Peyer's patch (tissue), 4 donors: ENCODE data around the gene DHRS4. TPM values are rescaled to one million over a fixed set of nuclear protein-coding genes. Genes with fewer than 3 reads are reported as not detected.
"Not testable (repeated sequence)": the region's sequence is repeated elsewhere in the genome, so short reads cannot be mapped to it uniquely, and the experiment has no call there.

Source experiments
- DNase-seq, 3 donors: peaks; one replicate each; pipeline ENCODE4 v3.0.0-alpha.2; 2017 to 2019
- H3K27ac ChIP-seq, 4 donors: fragments of 200-600 bp; sonication (generic); one replicate each; pipeline ENCODE4 v1.5.1; 2016 to 2019
- H3K27me3 ChIP-seq, 2 donors: fragments of 200-600 bp; sonication (generic); one replicate each; pipeline ENCODE4 v1.5.1; 2019
- H3K36me3 ChIP-seq, 3 donors: fragments of 200-600 bp; sonication (generic); one replicate each; pipeline ENCODE4 v1.5.1; 2016 to 2019
- H3K4me1 ChIP-seq, 4 donors: fragments of 200-600 bp; sonication (generic); one replicate each; pipeline ENCODE4 v1.5.1; 2016 to 2019
- H3K4me3 ChIP-seq, 4 donors: fragments of 200-600 bp; sonication (generic); 1 replicate in 3 of 4; 2 replicates in 1 of 4; pipeline ENCODE4 v1.5.1; 2016 to 2019; ENCODE audit warnings: mild to moderate bottlenecking in 1 of 4
- H3K9me3 ChIP-seq, 4 donors: fragments of 200-600 bp; sonication (generic); one replicate each; pipeline ENCODE4 v1.5.1; 2016 to 2019; ENCODE audit warnings: mild to moderate bottlenecking in 1 of 4
- POLR2A ChIP-seq, 2 donors: fragments of 450-650 bp; IDR thresholded peaks; one replicate each; pipeline ENCODE4 v1.5.1; 2017; ENCODE audit warnings: antibody characterized with exemption in 2 of 2, mild to moderate bottlenecking in 2 of 2, moderate library complexity in 2 of 2
- total RNA-seq, 4 donors: library from RNA; depleted of rRNA; stranded (reverse); fragments of >200 nt; gene quantifications; one replicate each; pipeline ENCODE4 v1.1.0, GENCODE V29; 2016
- TF ChIP-seq, protein P1 (sequence below), 6 experiments: fragments of 450-650 bp in 4 of 6; fragments of 200-600 bp in 2 of 6; sonication (generic) in 1 of 6; IDR thresholded peaks; one replicate each; pipeline ENCODE4 v1.5.1; 2017 to 2019; ENCODE audit warnings: antibody characterized with exemption in 6 of 6, mild to moderate bottlenecking in 3 of 6, moderate library complexity in 1 of 6

The DHRS4 gene
- total RNA-seq, 4 donors from 2014 or later = 52.8 to 77.9 (median 62.4) TPM

DNA sequence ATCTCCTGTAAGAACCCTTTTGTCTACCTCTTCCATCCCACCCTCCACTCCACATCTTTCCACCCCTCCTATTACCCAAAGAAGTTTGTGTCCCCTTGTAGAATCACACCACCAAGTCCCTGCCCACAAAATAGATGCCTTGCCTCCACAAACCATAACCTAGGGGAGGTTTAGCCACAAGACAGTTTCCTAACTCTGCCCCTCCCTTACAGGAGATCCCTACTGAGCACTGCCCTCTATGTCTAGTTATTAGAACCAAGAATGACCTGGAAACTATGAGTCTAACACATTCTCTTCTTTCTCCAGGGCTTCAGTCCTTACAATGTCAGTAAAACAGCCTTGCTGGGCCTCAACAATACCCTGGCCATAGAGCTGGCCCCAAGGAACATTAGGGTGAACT is 47.5 kb downstream of the DHRS4 start:
- H3K27ac ChIP-seq, H3K9me3 ChIP-seq, DNase-seq: not testable (repeated sequence)

DNA sequence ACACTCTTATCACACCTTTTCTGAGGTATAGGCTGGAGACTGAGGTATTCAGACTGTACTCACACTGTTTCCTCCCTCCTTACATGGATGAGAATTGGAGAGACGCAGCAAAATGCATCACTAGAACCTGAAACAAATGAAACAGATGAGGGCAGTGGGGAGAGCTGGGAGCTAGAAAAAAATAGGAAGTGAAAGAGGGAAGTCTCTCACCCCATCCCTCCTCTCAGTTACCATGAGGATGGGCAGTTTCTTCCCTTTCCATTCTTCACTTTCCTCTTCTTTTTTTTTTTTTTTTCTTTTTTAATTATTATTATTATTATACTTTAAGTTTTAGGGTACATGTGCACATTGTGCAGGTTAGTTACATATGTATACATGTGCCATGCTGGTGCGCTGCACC is 48.1 kb downstream of the DHRS4 start:
- DNase-seq, H3K27ac ChIP-seq, H3K27me3 ChIP-seq, H3K9me3 ChIP-seq, H3K4me1 ChIP-seq, H3K36me3 ChIP-seq, H3K4me3 ChIP-seq: not testable (repeated sequence)

More for the DNA sequence above, 47.5 kb downstream of the DHRS4 start:
- H3K27me3 ChIP-seq, H3K4me3 ChIP-seq, H3K36me3 ChIP-seq, H3K4me1 ChIP-seq: not testable (repeated sequence)

DNA sequence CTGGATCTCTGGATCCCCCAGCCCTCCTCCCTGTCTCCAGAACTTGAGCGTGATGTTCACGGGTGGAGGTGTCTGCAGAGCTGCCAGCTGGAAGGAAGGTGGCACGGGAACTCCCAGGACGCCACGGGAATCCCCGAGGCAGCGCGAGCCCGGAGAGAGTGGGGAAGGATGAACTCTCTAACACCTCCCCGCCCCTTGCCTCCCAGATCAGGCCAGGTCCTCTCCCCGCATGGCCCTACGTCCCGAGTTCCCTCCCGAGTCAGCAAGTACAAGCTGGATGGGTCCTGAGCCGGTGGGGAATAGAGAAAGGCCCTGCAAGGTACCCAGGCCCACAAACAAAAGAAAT is 52.9 kb downstream of the DHRS4 start:
- Histone ChIP-seq H3K27ac (peak overlapping the region in 2 of 4 donors; percentile 64 to 77), H3K4me3 (peak overlapping the region; percentile 31 to 48 (median 44))
- DNase-seq, H3K36me3 ChIP-seq, H3K27me3 ChIP-seq, H3K4me1 ChIP-seq, H3K9me3 ChIP-seq: not testable (repeated sequence)

DNA sequence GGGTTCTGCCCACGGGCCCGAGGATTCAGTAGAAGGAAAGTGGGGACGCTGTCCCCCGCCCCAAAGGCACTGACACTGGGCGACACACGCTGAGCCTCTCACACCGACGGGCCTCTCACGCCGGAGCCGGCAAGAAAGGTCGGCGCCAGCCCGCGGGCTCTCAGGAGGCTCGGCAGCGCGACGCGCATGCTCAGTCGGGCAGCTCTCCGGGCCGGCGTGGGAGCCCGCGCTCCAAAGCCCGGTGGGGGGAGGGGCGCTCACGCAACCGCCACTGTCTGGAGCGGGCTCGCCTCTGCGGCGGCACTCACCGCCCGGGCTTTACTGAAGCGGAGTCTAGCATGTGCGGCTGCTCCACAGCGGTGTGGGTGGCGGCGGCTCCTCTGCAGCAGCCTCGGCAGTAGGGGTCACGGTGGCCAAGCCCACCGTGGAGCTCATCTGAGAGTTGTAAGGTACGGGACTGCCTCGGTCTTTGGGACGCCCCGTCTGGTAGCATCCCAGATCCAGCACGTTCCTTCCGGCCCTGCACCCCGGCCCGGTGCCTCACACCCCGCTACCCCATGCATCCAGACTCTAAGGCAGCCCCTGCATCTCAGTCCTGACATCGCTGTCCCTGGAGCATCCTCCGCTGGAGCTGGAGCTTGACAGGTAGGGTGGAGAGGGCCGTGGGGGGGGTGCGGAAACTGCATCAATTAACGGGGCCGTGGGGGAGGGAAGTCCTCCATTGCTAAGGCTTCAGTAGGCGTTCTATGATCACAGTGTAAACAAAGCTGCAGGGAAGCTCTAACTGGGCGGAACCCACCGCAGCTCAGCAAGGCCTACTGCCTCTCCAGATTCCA is 53.5 kb downstream of the DHRS4 start:
- Histone ChIP-seq H3K4me3 (peak overlapping the region; percentile 43 to 48 (median 46)), H3K27ac (peak overlapping the region in 3 of 4 donors; percentile 22 to 77 (median 64))
- not testable (repeated sequence) for H3K27me3 ChIP-seq, H3K9me3 ChIP-seq, H3K36me3 ChIP-seq, H3K4me1 ChIP-seq
- peak in 2 of 3 donors; percentile 51 to 63 for DNase-seq

DNA sequence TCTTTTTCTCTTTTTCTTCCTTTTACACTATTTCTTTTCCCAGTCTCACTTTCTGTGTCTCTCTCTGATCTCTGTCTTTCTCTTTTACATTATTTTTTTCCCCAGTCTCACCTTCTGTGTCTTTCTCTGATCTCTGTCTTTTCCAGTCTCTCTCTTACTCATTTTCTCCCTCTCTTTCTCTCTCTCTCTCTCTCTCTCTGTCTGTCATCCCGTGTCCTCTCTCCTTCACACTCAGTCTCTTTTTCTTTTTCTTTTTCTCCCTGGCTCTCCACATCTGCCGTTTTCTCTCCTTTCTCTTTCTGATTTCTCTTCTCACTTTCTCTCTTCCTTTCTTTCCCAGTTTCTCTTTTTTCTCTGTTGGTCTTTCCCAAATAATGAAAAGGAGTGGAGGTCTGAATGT is 57.5 kb downstream of the DHRS4 start:
- no peak overlapping the region for H3K4me3 ChIP-seq
- DNase-seq = no peak
- H3K27ac ChIP-seq = no peak overlapping the region
- TF ChIP-seq, protein P1, sequence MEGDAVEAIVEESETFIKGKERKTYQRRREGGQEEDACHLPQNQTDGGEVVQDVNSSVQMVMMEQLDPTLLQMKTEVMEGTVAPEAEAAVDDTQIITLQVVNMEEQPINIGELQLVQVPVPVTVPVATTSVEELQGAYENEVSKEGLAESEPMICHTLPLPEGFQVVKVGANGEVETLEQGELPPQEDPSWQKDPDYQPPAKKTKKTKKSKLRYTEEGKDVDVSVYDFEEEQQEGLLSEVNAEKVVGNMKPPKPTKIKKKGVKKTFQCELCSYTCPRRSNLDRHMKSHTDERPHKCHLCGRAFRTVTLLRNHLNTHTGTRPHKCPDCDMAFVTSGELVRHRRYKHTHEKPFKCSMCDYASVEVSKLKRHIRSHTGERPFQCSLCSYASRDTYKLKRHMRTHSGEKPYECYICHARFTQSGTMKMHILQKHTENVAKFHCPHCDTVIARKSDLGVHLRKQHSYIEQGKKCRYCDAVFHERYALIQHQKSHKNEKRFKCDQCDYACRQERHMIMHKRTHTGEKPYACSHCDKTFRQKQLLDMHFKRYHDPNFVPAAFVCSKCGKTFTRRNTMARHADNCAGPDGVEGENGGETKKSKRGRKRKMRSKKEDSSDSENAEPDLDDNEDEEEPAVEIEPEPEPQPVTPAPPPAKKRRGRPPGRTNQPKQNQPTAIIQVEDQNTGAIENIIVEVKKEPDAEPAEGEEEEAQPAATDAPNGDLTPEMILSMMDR (IDR thresholded peaks at IDR 0.05) = no peak
- no peak for TF ChIP-seq POLR2A (IDR thresholded peaks at IDR 0.05)
- H3K4me1 ChIP-seq = peaks cover 0 to 7% (median 0%) of the 10 kb centered on the region in 4 donors
- H3K36me3 ChIP-seq = no peaks in the 10 kb centered on the region
- H3K9me3 ChIP-seq = no peaks in the 10 kb centered on the region
- no peaks in the 10 kb centered on the region for H3K27me3 ChIP-seq

DNA sequence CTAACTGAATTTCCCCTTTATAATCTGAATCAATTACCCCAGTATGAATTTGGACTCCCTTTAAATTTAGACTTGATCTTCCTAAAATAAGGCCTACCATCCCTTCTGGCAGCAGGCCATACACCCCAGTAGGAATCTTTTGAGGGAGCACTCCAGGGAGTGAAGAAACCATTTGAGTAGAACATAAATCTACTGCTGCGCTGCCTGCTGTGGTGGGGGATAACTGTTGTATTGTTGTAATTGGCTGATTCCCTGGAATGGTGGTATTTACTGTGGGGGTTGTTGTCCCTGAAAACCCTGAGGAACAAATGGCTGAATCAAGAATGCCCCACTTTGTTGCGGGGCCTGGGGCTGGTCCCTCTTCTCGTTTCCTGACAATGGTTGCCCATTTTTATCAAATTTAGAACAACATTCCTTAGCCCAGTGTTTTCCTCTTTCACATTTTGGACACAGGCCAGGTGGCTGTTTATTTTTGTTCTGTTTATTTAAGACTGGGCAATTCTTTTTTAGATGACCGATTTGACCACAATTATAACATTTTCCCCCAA is 59.2 kb downstream of the DHRS4 start:
- H3K27me3 ChIP-seq, H3K27ac ChIP-seq, H3K4me1 ChIP-seq, H3K4me3 ChIP-seq, H3K36me3 ChIP-seq, H3K9me3 ChIP-seq, DNase-seq: not testable (repeated sequence)

DNA sequence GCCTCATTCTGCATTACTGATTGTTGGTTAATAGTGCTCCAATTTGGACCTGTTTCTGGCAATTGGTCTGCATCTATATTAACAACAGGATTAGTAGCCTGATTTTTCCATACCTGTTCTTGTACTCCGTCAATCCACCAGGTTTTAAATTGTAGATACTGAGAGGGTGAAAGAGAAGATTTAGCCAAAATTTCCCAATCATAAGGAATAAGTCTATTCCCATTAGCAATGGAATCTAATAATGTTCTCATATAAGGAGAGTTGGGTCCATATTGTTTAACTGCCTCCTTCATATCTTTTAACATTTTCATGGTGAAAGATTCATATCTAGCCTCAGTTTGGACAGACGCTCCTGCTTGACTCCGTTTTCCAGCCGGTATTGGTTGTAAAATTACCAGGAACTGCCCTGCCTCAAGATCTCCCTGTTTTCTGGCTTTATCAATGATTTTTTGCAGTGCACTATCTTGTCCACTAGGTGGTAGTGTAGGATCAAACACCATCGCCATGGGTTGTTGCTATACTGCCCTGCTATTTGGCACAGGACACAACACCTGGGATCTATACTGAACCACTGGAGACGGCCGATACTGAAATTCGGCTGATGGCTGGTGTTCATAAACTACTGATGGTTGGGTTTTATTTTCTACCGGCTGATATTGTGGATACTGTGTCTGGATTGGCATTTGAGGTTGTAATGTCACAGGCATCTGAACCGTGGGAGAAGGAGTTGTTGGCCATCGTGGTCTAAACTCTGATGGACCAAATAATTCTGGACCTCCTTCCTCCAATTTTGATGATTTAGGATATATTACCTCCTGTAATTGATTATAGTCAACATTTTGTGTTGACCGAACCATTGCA is 60.3 kb downstream of the DHRS4 start:
- peak in 1 of 3 donors; percentile 61 for DNase-seq
- Histone ChIP-seq H3K4me1 (peaks cover 0 to 7% (median 0%) of the 10 kb centered on the region in 4 donors), H3K27ac (no peak overlapping the region), H3K4me3 (no peak overlapping the region), H3K36me3 (no peaks in the 10 kb centered on the region), H3K9me3 (no peaks in the 10 kb centered on the region), H3K27me3 (no peaks in the 10 kb centered on the region)
- TF ChIP-seq, protein P1 (IDR thresholded peaks at IDR 0.05) = peak; percentile 82 to 99 (median 93)
- TF ChIP-seq POLR2A (IDR thresholded peaks at IDR 0.05) = no peak

DNA sequence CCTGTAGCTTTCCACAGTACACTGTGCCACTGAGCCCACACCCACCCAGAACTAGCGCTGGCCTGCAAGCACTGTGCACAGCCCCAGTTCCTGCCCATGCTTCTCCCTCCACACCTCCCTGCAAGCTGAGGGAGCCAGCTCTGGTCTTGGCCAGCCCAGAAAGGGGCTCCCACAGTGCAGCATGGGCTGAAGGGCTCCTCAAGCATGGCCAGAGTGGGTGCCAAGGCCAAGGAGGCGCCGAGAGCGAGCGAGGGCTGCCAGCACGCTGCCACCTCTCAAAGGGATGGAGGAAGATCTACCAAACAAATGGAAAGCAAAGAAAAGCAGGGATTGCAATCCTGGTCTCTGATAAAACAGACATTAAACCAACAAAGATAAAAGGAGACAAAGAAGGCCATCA is 62.2 kb downstream of the DHRS4 start:
- H3K27me3 ChIP-seq, H3K9me3 ChIP-seq, H3K36me3 ChIP-seq, H3K27ac ChIP-seq, H3K4me1 ChIP-seq, H3K4me3 ChIP-seq, DNase-seq: not testable (repeated sequence)

Other genes starting within 250 kb of the DHRS4 start
- gene DHRS4L2, start 35.2 kb downstream of the DHRS4 start, total RNA-seq = 10 to 100 TPM; 23.1 to 36.1 (median 30.8) TPM
- 1 to 10 TPM; 1.3 to 5.8 (median 2.8) TPM for gene CARMIL3, start 98.2 kb downstream of the DHRS4 start, total RNA-seq
- gene CPNE6, start 117.8 kb downstream of the DHRS4 start, total RNA-seq = 1 to 10 TPM in 3 of 4 donors, not detected in 1; 1.9 to 4.6 (median 3.6) TPM
- gene PCK2, start 140.5 kb downstream of the DHRS4 start, total RNA-seq = 100 to 1,000 TPM in 3 of 4 donors, 10 to 100 TPM in 1; 53.6 to 820 (median 644) TPM
- 100 to 1,000 TPM; 113 to 214 (median 176) TPM for gene DCAF11, start 161.0 kb downstream of the DHRS4 start, total RNA-seq
- gene NRL, start 161.2 kb downstream of the DHRS4 start, total RNA-seq = 10 to 100 TPM in 2 of 4 donors, 1 to 10 TPM in 1, not detected in 1; 4.6 to 14.2 (median 13.5) TPM
- gene FITM1, start 176.9 kb downstream of the DHRS4 start, total RNA-seq = 10 to 100 TPM in 1 of 4 donors, 1 to 10 TPM in 2, not detected in 1; 2.6 to 11.3 (median 3.9) TPM
- 100 to 1,000 TPM; 114 to 289 (median 200) TPM for gene PSME1, start 182.4 kb downstream of the DHRS4 start, total RNA-seq
- 10 to 100 TPM in 3 of 4 donors, 1 to 10 TPM in 1; 7.4 to 38.7 (median 34.0) TPM for gene EMC9, start 187.8 kb downstream of the DHRS4 start, total RNA-seq
- gene PSME2, start 192.8 kb downstream of the DHRS4 start, total RNA-seq = 100 to 1,000 TPM; 119 to 258 (median 162) TPM
- gene RNF31, start 193.7 kb downstream of the DHRS4 start, total RNA-seq = 10 to 100 TPM; 46.4 to 90.8 (median 71.1) TPM
- gene IRF9, start 207.5 kb downstream of the DHRS4 start, total RNA-seq = 100 to 1,000 TPM in 1 of 4 donors, 10 to 100 TPM in 3; 64.1 to 219 (median 80.8) TPM
- 10 to 100 TPM; 18.6 to 74.3 (median 37.8) TPM for gene REC8, start 218.3 kb downstream of the DHRS4 start, total RNA-seq
- 10 to 100 TPM; 12.8 to 56.9 (median 34.2) TPM for gene IPO4, start 235.0 kb downstream of the DHRS4 start, total RNA-seq
- 10 to 100 TPM; 22.3 to 80.7 (median 49.8) TPM for gene TM9SF1, start 241.7 kb downstream of the DHRS4 start, total RNA-seq